Karpas-422 (cell line): ENCODE data around the gene CLCNKB. TPM values are rescaled to one million over a fixed set of nuclear protein-coding genes. Genes with fewer than 3 reads are reported as not detected.

Experiments used
- DNase-seq: peaks from one replicate; pipeline ENCODE4 v3.0.0-alpha.2; 2015
- H2AFZ ChIP-seq: fragments of 200-600 bp; sonication (generic); 2 replicates; pipeline ENCODE4 v1.6.1; 2014; ENCODE audit warnings: antibody characterized with exemption, low read length, mixed read lengths
- H3K27ac ChIP-seq: fragments of 200-600 bp; sonication (generic); 2 replicates; pipeline ENCODE4 v1.5.1; 2014; ENCODE audit warnings: mild to moderate bottlenecking, low read length, moderate library complexity
- H3K27me3 ChIP-seq: fragments of 200-600 bp; sonication (generic); 2 replicates; pipeline ENCODE4 v1.6.1; 2014; ENCODE audit warnings: low read length, mixed read lengths
- H3K36me3 ChIP-seq: fragments of 200-600 bp; sonication (generic); 2 replicates; pipeline ENCODE4 v1.6.1; 2014; ENCODE audit warnings: low read length, mixed read lengths; ENCODE audit not compliant: insufficient read depth
- H3K4me1 ChIP-seq: fragments of 200-600 bp; sonication (generic); 2 replicates; pipeline ENCODE4 v1.6.1; 2014; ENCODE audit warnings: mild to moderate bottlenecking, low read length, mixed read lengths
- H3K4me2 ChIP-seq: fragments of 200-600 bp; sonication (generic); 2 replicates; pipeline ENCODE4 v1.6.1; 2014; ENCODE audit warnings: low read length, low read depth, mild to moderate bottlenecking; ENCODE audit not compliant: poor library complexity, severe bottlenecking
- H3K4me3 ChIP-seq: fragments of 200-600 bp; sonication (generic); 2 replicates; pipeline ENCODE4 v1.5.1; 2014; ENCODE audit warnings: mild to moderate bottlenecking, antibody characterized with exemption, low read length, mixed read lengths
- H3K79me2 ChIP-seq: fragments of 200-600 bp; sonication (generic); 2 replicates; pipeline ENCODE4 v1.6.1; 2014; ENCODE audit warnings: mild to moderate bottlenecking, low read length, mixed read lengths
- H3K9ac ChIP-seq: fragments of 200-600 bp; sonication (generic); 2 replicates; pipeline ENCODE4 v1.6.0; 2014; ENCODE audit warnings: low read length
- H3K9me2 ChIP-seq: fragments of 200-600 bp; sonication (generic), shearing (Covaris generic); replicated peaks from 2 replicates; pipeline ENCODE4 v1.6.0; 2014; ENCODE audit warnings: mild to moderate bottlenecking, low read length, moderate library complexity; ENCODE audit not compliant: insufficient read depth
- H3K9me3 ChIP-seq: fragments of 300-700, 200-600 bp; sonication (generic); 2 replicates; pipeline ENCODE4 v1.6.1; 2014; ENCODE audit warnings: low read length, mixed read lengths
- H4K20me1 ChIP-seq: fragments of 200-600 bp; sonication (generic); 2 replicates; pipeline ENCODE4 v1.6.1; 2014; ENCODE audit warnings: mild to moderate bottlenecking, antibody characterized with exemption, low read length, low read depth; ENCODE audit not compliant: insufficient read depth
- total RNA-seq: library from RNA; depleted of rRNA; stranded (reverse); fragments of >200 nt; shearing (Covaris generic); gene quantifications from 2 replicates; pipeline ENCODE4 v1.2.3, GENCODE V29; 2014; ENCODE audit warnings: low replicate concordance

The CLCNKB gene
- total RNA-seq, 1 experiment from 2014 or later: not detected

DNA sequence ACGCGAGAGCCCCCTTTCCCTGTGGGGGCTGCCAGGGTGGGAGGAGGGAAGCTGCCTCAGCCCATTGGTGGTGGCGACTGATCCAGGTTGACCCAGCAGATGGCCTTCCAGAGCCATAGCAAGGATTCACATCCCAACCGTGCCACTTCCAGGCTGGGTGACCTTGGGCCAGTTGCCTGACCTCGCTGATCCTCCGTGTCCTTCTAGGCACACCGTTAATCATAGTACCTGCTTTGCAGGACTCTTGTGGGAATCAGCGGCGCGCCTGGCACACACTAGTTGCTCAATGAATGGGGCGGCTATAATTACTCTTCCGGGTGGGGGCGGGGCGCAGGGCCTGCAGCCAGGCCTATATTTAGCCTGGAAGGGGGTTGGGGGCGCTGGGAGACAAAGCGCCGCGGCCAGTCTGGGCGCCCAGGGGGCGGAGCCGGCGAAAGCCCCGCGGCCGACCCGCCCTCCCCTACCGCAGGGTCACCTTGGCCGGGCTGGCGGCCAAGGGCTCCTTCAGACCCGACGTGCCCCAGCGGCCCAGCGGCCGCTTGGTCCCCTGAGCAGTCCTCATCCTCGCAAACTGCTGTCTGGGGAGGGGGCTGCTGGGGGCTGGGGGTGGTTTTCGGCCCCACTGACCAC, 30.9 kb upstream of the CLCNKB start:
- no peak overlapping the region for H3K4me3 ChIP-seq
- H3K27ac ChIP-seq: no peak overlapping the region
- no peaks in the 10 kb centered on the region for H3K36me3 ChIP-seq
- H3K4me2 ChIP-seq: no peak overlapping the region
- H3K79me2 ChIP-seq: no peaks in the 10 kb centered on the region
- no peak overlapping the region for H2AFZ ChIP-seq
- no peaks in the 10 kb centered on the region for H3K9me3 ChIP-seq
- no peaks in the 10 kb centered on the region for H4K20me1 ChIP-seq
- H3K27me3 ChIP-seq: no peaks in the 10 kb centered on the region
- DNase-seq: no peak
- no peak overlapping the region for H3K9ac ChIP-seq
- H3K9me2 ChIP-seq: no peaks in the 10 kb centered on the region
- peaks cover 15% of the 10 kb centered on the region for H3K4me1 ChIP-seq

DNA sequence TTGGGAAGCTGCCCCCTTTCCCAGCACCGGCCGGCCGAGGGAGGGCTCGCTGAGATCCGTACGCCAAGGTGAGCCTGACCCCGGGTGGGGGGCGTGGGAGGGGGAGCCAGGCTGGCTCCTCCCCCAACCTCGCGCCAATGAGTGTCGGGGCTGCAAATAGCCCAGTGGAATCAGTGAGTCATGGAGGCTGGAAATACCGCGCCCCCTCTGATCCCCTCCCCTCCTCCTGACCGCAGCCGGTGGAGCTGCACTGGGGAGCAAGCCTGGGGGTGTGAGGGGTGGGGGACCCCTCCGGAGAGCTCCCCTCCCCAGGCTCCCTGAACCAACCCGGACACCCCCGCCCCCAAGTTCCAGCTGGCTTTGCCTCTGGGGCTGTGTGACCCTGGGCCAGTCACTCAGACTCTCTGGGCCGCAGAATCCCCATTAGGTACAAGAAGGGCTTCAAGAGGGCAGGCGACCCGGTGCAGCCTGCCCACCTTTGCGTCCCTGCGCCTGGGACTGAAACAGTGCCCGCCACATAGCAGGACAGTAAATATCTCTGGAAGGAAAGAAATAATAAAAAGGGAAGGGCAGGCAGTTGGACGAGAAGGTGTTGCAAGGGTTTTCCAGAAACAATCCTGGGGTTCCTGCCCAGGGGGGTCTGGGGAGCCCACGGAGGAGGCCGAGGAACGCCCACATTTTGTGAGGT, 30.2 kb upstream of the CLCNKB start:
- no peaks in the 10 kb centered on the region for H3K36me3 ChIP-seq
- H3K27me3 ChIP-seq: no peaks in the 10 kb centered on the region
- no peaks in the 10 kb centered on the region for H4K20me1 ChIP-seq
- H3K9ac ChIP-seq: no peak overlapping the region
- H2AFZ ChIP-seq: no peak overlapping the region
- no peak for DNase-seq
- H3K4me2 ChIP-seq: no peak overlapping the region
- H3K9me2 ChIP-seq: no peaks in the 10 kb centered on the region
- no peaks in the 10 kb centered on the region for H3K79me2 ChIP-seq
- H3K9me3 ChIP-seq: no peaks in the 10 kb centered on the region
- no peak overlapping the region for H3K4me3 ChIP-seq
- H3K4me1 ChIP-seq: peaks cover 15% of the 10 kb centered on the region
- no peak overlapping the region for H3K27ac ChIP-seq

DNA sequence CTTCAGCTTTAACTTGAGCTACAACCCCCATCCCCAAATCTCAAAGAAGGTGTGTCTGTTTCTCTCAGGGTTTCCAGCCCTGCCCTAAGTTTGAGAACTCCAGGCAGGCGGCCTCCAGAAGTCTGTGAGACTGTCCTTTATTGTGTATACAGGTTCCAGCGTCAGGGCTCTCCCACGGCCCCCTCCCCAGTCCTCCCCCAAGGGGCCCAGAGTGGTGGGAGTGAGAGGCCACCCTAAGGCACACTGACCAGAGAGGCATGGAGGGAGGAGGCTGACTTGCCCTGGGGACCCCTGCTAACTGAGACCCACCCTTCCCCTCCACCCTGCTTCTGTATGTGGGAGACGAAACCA, 29.7 kb upstream of the CLCNKB start:
- DNase-seq: no peak
- Histone ChIP-seq H3K4me1 (peaks cover 15% of the 10 kb centered on the region), H3K36me3 (no peaks in the 10 kb centered on the region), H3K9me2 (no peaks in the 10 kb centered on the region), H3K79me2 (no peaks in the 10 kb centered on the region), H3K4me2 (no peak overlapping the region), H3K9ac (no peak overlapping the region), H3K27ac (no peak overlapping the region), H3K4me3 (no peak overlapping the region), H2AFZ (no peak overlapping the region), H3K27me3 (no peaks in the 10 kb centered on the region), H3K9me3 (no peaks in the 10 kb centered on the region), H4K20me1 (no peaks in the 10 kb centered on the region)

DNA sequence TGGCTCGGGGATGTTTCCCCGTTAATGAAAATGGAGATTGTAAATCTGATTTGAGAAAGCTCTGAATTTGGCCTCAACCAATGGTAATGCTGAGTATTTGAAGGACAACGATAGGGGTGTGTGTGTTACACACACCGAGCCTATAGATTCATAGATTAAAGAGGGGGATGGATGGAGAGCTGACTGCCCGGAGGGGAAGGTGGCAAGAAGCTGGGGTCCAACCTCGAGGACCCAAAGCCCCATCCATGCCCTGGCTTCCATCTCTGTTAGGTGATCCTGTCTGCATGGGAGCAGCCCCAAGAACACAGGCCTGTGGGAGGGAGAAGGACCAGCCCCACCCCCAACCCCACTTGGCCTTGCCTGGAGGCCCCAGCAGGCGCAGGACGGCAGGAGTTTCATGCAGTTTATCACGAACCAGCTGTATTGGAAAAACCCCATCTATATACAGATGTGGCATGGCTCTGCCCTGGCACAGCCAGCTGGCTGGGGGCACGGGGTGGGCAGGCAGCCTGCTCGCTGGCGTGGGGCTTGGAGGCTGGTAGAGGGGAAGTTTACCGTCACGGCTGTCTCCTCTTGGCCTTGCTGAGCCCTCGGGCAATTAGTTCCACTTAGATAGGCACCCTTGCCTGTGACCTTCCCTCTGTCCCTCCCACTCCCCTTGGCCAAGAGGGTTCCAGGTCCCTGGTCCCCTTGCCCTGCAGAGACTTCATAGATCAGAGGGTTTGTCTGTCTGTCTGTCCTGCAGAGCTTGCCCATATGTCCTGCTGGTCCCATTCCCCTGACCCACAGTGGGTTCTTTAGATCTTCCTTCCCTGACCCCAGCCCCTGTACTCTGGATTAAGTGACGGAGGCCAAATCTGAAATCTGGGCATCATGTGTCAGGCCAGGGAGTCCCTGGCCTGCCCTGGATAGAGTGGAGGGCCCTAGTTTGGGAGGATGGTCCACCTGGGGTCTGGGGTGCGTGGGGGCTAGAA, 28.8 kb upstream of the CLCNKB start:
- no peak for DNase-seq
- Histone ChIP-seq H3K79me2 (no peaks in the 10 kb centered on the region), H3K27me3 (no peaks in the 10 kb centered on the region), H2AFZ (no peak overlapping the region), H3K9me2 (no peaks in the 10 kb centered on the region), H3K27ac (no peak overlapping the region), H3K4me3 (no peak overlapping the region), H3K4me1 (peaks cover 15% of the 10 kb centered on the region), H3K9ac (no peak overlapping the region), H4K20me1 (no peaks in the 10 kb centered on the region), H3K9me3 (no peaks in the 10 kb centered on the region), H3K4me2 (no peak overlapping the region), H3K36me3 (no peaks in the 10 kb centered on the region)

DNA sequence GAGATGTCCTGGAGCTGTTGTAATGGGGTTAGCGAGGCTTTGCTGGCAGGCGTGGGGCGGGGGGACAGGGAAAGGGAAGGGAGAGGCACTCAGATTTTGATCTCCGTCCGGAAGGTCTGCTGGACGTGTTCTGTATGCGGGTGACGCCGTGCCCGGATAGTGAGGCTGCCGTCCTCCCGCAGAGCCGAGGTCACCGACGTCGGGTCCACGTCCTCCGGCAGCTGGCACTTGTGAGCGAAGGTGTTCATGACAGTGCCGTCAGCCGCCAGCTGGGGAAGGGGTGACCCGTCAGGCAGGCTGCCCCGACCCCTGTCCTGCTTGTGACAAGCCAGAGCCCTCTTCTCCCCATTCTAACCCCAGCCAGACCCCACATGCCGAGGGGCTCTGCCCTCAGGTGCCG, 28.1 kb upstream of the CLCNKB start:
- Histone ChIP-seq H3K9ac (no peak overlapping the region), H3K27ac (no peak overlapping the region), H3K4me2 (no peak overlapping the region), H4K20me1 (no peaks in the 10 kb centered on the region), H3K9me2 (no peaks in the 10 kb centered on the region), H2AFZ (no peak overlapping the region), H3K4me1 (peaks cover 15% of the 10 kb centered on the region), H3K36me3 (no peaks in the 10 kb centered on the region), H3K27me3 (no peaks in the 10 kb centered on the region), H3K79me2 (no peaks in the 10 kb centered on the region), H3K4me3 (no peak overlapping the region), H3K9me3 (no peaks in the 10 kb centered on the region)
- no peak for DNase-seq

DNA sequence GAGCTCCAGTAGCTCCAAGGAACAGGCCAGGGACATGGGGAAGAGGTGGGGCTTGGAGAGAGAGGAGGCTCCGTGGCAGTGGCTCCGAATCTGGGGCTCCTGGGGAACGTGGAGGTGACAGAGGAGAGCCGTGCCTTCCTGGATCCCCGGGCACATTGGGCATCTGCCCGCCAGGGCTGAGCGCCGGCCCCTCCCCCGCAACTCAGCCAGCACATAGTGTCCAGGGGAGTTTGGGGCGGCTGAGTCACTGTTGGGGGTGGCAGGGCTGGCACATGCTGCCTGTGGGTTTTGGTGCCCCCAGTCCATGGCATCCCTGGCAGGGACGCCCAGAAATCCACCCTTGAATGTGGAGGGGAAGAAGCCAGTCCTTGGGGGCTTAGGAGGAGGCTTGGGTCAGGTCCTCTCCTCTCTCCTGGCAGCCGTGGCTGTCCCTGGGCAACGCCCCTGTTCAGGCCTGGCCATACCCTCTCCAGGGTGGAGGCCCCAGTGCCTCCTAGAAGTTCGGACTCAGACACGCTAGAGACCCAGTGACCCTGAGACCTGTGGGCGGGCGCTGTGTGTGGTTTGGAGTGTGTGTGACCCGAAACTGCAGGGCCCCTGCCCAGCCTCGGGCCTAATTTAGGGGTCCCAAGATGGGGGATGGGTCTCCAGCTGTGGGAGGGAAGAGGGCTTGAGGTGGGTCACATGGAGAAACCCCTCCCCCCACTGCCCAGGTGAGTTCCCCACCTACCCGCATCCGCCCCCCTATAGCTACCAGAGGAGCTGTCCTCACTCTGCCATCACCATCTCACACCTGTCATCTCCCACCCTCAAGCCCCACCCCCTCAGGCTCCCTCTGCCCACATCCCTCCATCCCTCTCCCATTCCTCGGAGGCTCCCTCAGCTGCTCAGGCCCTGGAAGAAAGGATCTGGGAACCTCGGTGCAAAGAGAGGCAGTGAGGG, 27.4 kb upstream of the CLCNKB start:
- Histone ChIP-seq H3K4me2 (no peak overlapping the region), H3K27me3 (no peaks in the 10 kb centered on the region), H3K9me3 (no peaks in the 10 kb centered on the region), H3K9ac (no peak overlapping the region), H4K20me1 (no peaks in the 10 kb centered on the region), H3K9me2 (no peaks in the 10 kb centered on the region), H3K79me2 (no peaks in the 10 kb centered on the region), H3K4me1 (peaks cover 15% of the 10 kb centered on the region), H3K4me3 (no peak overlapping the region), H2AFZ (no peak overlapping the region), H3K36me3 (no peaks in the 10 kb centered on the region), H3K27ac (no peak overlapping the region)
- no peak for DNase-seq

DNA sequence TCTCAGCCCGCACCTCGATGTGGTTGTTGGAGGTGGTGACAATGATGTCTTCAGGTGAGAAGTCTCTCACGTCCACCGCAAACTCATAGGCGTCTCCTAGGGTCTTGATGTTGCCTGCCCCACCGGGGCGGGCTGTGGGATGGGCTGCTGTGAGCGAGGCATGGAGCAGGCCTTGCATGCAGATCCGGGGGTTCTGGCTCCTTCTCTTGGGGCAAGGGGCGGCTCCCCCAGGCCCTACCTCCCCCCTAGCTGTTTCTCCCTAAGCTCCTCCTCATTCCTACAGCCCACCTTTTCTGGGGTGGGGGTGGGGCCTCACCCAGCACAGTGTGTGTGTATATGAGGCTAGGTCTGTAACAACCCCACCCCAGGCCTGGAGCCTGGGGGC, 26.5 kb upstream of the CLCNKB start:
- no peaks in the 10 kb centered on the region for H3K79me2 ChIP-seq
- no peak overlapping the region for H3K4me3 ChIP-seq
- H3K9me3 ChIP-seq: no peaks in the 10 kb centered on the region
- H4K20me1 ChIP-seq: no peaks in the 10 kb centered on the region
- H3K4me2 ChIP-seq: no peak overlapping the region
- no peaks in the 10 kb centered on the region for H3K27me3 ChIP-seq
- no peaks in the 10 kb centered on the region for H3K36me3 ChIP-seq
- H3K9me2 ChIP-seq: no peaks in the 10 kb centered on the region
- H3K9ac ChIP-seq: no peak overlapping the region
- H2AFZ ChIP-seq: no peak overlapping the region
- no peak overlapping the region for H3K27ac ChIP-seq
- DNase-seq: no peak
- H3K4me1 ChIP-seq: peaks cover 15% of the 10 kb centered on the region
